Panc1 (cell line): ENCODE data around the gene GPHN. TPM values are rescaled to one million over a fixed set of nuclear protein-coding genes. Genes with fewer than 3 reads are reported as not detected.

ENCODE experiments used
- ATAC-seq: fragments of 200-7000 bp; cut with Tn5 transposase; 2 replicates; pipeline ENCODE4 v1.9.1; 2020; ENCODE audit warnings: mild to moderate bottlenecking, moderate library complexity
- BruUV-seq: library from RNA; stranded (reverse); fragments of 400-500 nt; replicated peaks from 2 replicates; lab custom pipeline; 2021; lab: Mats Ljungman, UMichigan
- CTCF ChIA-PET: fragments of 300-600 bp; sonication (Branson Sonifier 250); formaldehyde crosslinking; loops from one replicate; lab custom pipeline; 2022; ENCODE audit warnings: antibody characterized with exemption; lab: Charles Lee
- POLR2A ChIA-PET: fragments of 300-600 bp; sonication (Branson Sonifier 250); formaldehyde crosslinking; loops from one replicate; lab custom pipeline; 2022; ENCODE audit warnings: antibody characterized with exemption; lab: Charles Lee
- DNase-seq: peaks from one replicate; pipeline ENCODE4 v3.0.0-alpha.2; 2010; ENCODE audit warnings: low read depth, low spot score
- H3K27ac ChIP-seq: 2 replicates; pipeline ENCODE4 v1.5.1; 2011; ENCODE audit warnings: mild to moderate bottlenecking, low read length, inconsistent platforms
- H3K27me3 ChIP-seq: fragments of 200-500 bp; sonication (Bioruptor generic); 2 replicates; pipeline ENCODE4 v1.6.0; 2014; ENCODE audit warnings: low read length, inconsistent platforms; ENCODE audit not compliant: control insufficient read depth, insufficient read depth
- H3K36me3 ChIP-seq: fragments of 200-500 bp; sonication (Bioruptor generic); 2 replicates; pipeline ENCODE4 v1.5.1; 2014; ENCODE audit warnings: inconsistent platforms, mild to moderate bottlenecking, low read length, moderate library complexity; ENCODE audit not compliant: control insufficient read depth, insufficient read depth
- H3K4me1 ChIP-seq: 2 replicates; pipeline ENCODE4 v1.5.1; 2011; ENCODE audit warnings: inconsistent platforms, mild to moderate bottlenecking, low read length, moderate library complexity; ENCODE audit not compliant: control insufficient read depth, insufficient read depth
- H3K4me3 ChIP-seq, 2 experiments: 2 replicates each; pipeline ENCODE4 v1.5.1; 2011 to 2012; ENCODE audit warnings: low read depth in 2 of 2, low read length in 2 of 2, mild to moderate bottlenecking in 2 of 2, inconsistent platforms in 1 of 2, moderate library complexity in 1 of 2
- H3K9me3 ChIP-seq: fragments of 200-500 bp; sonication (Bioruptor generic); 2 replicates; pipeline ENCODE4 v1.5.1; 2014; ENCODE audit warnings: low read depth, mild to moderate bottlenecking, inconsistent platforms, low read length, moderate library complexity; ENCODE audit not compliant: control insufficient read depth, insufficient read depth
- POLR2AphosphoS5 ChIP-seq: IDR thresholded peaks from 2 replicates; pipeline ENCODE4 v1.6.1; 2012; ENCODE audit warnings: mild to moderate bottlenecking, low read depth, low read length, moderate library complexity
- SIN3A ChIP-seq: IDR thresholded peaks from 2 replicates; pipeline ENCODE4 v1.6.1; 2012; ENCODE audit warnings: low read depth, mild to moderate bottlenecking, low read length, moderate library complexity, borderline replicate concordance; ENCODE audit not compliant: insufficient read depth
- TCF7L2 ChIP-seq: IDR thresholded peaks from 2 replicates; pipeline ENCODE4 v1.6.1; 2011; ENCODE audit warnings: mild to moderate bottlenecking, low read depth, low read length, inconsistent platforms
- in situ Hi-C: cut with HindIII; loops from 2 replicates; pipeline ENCODE4 v1.10.0; 2016; ENCODE audit warnings: low sequenced_read_pairs, low pct_unique_long_range_greater_than_20kb
- intact Hi-C: fragments of 100-400 bp; cut with micrococcal nuclease; formaldehyde crosslinking; loops from one replicate; pipeline ENCODE4 v1.10.0; 2022; ENCODE audit not compliant: unreplicated experiment
- total RNA-seq: library from RNA; stranded (reverse); gene quantifications from one replicate; pipeline ENCODE4 v1.2.1, GENCODE V29; 2021; ENCODE audit not compliant: unreplicated experiment
- TF ChIP-seq, protein P1 (sequence below): fragments of 450-650 bp; IDR thresholded peaks from 2 replicates; pipeline ENCODE4 v1.5.1; 2017; ENCODE audit warnings: mild to moderate bottlenecking
- TF ChIP-seq, protein P2 (sequence below), 2 experiments: IDR thresholded peaks; 2 replicates each; pipeline ENCODE4 v1.6.1; 2011 to 2012; ENCODE audit warnings: low read depth in 2 of 2, control low read depth in 1 of 2, low read length in 1 of 2, mild to moderate bottlenecking in 1 of 2, moderate library complexity in 1 of 2; ENCODE audit not compliant: insufficient read depth in 1 of 2

Gene GPHN
- total RNA-seq, 1 experiment from 2014 or later: 26.6 TPM

DNA sequence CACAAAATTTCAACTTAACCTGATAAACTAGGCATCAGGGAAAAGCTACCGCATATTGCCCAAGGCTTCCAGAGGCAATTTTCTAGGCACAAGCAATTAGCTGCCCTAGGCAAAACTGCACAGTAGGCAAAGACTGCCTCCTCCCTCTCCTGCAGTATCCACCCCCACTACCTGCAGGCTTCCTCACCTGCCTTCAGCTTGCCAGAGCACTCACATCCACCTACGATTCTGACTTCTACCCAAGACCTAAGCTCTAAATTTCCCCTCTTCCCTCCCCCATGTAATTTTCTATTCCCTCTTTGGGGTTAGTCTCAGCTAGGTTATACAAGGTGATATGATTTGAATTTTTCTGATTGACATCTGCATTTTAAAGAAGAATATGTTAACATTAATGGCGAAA lies 43.7 kb upstream of the GPHN start:
- in situ Hi-C loops (no loop called here), intact Hi-C loops (no loop called here)
- BruUV-seq: no TSS peak
- ATAC-seq (no peak), DNase-seq (no peak)
- no peak overlapping the region for H3K4me3 ChIP-seq
- H3K36me3 ChIP-seq: no peaks in the 10 kb centered on the region
- ChIA-PET POLR2A (no interaction called here), CTCF (no interaction called here)
- H3K9me3 ChIP-seq: peaks cover 6% of the 10 kb centered on the region; the same call in 1 of the 2 replicates
- H3K4me1 ChIP-seq: no peaks in the 10 kb centered on the region
- no peaks in the 10 kb centered on the region for H3K27me3 ChIP-seq
- no peak for TF ChIP-seq SIN3A
- TF ChIP-seq, protein P1, sequence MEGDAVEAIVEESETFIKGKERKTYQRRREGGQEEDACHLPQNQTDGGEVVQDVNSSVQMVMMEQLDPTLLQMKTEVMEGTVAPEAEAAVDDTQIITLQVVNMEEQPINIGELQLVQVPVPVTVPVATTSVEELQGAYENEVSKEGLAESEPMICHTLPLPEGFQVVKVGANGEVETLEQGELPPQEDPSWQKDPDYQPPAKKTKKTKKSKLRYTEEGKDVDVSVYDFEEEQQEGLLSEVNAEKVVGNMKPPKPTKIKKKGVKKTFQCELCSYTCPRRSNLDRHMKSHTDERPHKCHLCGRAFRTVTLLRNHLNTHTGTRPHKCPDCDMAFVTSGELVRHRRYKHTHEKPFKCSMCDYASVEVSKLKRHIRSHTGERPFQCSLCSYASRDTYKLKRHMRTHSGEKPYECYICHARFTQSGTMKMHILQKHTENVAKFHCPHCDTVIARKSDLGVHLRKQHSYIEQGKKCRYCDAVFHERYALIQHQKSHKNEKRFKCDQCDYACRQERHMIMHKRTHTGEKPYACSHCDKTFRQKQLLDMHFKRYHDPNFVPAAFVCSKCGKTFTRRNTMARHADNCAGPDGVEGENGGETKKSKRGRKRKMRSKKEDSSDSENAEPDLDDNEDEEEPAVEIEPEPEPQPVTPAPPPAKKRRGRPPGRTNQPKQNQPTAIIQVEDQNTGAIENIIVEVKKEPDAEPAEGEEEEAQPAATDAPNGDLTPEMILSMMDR: no peak
- TF ChIP-seq TCF7L2: no peak
- no peak for TF ChIP-seq POLR2AphosphoS5
- TF ChIP-seq, protein P2, sequence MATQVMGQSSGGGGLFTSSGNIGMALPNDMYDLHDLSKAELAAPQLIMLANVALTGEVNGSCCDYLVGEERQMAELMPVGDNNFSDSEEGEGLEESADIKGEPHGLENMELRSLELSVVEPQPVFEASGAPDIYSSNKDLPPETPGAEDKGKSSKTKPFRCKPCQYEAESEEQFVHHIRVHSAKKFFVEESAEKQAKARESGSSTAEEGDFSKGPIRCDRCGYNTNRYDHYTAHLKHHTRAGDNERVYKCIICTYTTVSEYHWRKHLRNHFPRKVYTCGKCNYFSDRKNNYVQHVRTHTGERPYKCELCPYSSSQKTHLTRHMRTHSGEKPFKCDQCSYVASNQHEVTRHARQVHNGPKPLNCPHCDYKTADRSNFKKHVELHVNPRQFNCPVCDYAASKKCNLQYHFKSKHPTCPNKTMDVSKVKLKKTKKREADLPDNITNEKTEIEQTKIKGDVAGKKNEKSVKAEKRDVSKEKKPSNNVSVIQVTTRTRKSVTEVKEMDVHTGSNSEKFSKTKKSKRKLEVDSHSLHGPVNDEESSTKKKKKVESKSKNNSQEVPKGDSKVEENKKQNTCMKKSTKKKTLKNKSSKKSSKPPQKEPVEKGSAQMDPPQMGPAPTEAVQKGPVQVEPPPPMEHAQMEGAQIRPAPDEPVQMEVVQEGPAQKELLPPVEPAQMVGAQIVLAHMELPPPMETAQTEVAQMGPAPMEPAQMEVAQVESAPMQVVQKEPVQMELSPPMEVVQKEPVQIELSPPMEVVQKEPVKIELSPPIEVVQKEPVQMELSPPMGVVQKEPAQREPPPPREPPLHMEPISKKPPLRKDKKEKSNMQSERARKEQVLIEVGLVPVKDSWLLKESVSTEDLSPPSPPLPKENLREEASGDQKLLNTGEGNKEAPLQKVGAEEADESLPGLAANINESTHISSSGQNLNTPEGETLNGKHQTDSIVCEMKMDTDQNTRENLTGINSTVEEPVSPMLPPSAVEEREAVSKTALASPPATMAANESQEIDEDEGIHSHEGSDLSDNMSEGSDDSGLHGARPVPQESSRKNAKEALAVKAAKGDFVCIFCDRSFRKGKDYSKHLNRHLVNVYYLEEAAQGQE (IDR thresholded peaks at IDR 0.05; ENCODE audit: insufficient read depth in 1 of 2, low read depth in 2 of 2, low read length in 1 of 2): no peak
- no peak overlapping the region for H3K27ac ChIP-seq

DNA sequence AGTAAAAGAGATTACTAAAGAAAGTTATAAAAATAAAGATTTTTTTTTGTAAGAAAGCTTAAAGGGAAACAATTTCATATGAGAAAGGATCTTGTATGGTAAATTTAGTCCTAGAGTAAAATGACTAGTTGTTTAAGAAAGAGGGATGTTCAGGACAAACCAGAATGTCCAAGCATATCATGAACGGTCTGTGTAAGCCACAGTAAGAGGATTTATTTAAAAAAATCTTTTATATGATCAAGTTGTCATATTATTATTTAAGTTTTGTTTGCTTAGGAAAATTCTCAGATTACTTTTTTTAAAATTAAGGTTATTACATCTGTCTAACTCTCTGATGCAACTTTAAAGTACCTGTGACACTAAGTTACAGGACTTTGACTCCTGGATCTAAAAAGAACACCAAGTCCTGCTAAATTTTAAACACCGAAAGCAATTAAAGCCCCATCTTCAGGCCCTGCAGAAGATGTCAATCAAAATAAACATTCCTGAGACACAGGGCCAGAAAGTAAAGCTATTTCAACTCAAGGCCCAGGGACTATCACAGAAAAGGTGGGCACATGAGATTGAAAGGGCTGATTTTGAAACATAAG lies 39.1 kb upstream of the GPHN start:
- CTCF ChIA-PET: no interaction called here
- DNase-seq (no peak), ATAC-seq (no peak)
- no peak for TF ChIP-seq POLR2AphosphoS5
- TF ChIP-seq, protein P2 (IDR thresholded peaks at IDR 0.05; ENCODE audit: insufficient read depth in 1 of 2, low read depth in 2 of 2, low read length in 1 of 2): no peak
- TF ChIP-seq SIN3A: no peak
- TF ChIP-seq, protein P1: no peak
- TF ChIP-seq TCF7L2: no peak
- Histone ChIP-seq H3K36me3 (no peaks in the 10 kb centered on the region), H3K9me3 (peaks cover 6% of the 10 kb centered on the region; the same call in 1 of the 2 replicates), H3K4me1 (no peaks in the 10 kb centered on the region), H3K27ac (no peak overlapping the region), H3K27me3 (no peaks in the 10 kb centered on the region), H3K4me3 (no peak overlapping the region)
- in situ Hi-C loops (no loop called here), intact Hi-C loops (no loop called here)
- POLR2A ChIA-PET: no interaction called here
- no TSS peak for BruUV-seq
